ENCODE measurements around the gene FARP2. TPM values are rescaled to one million over a fixed set of nuclear protein-coding genes. Genes with fewer than 3 reads are reported as not detected.
"Not testable (repeated sequence)": the region's sequence is repeated elsewhere in the genome, so short reads cannot be mapped to it uniquely, and the experiment has no call there.

Gene FARP2
- total RNA-seq, 6 donors from 2014 or later = 33.4 to 96.4 (median 42.2) TPM

- Histone ChIP-seq H3K27ac (no peak overlapping the region), H3K27me3 (no peaks in the 10 kb centered on the region), H3K9me3 (peaks cover 0 to 8% (median 0%) of the 10 kb centered on the region in 4 donors), H3K4me1 (no peaks in the 10 kb centered on the region), H3K36me3 (peaks cover 3 to 53% (median 25%) of the 10 kb centered on the region in 4 donors), H3K4me3 (no peak overlapping the region)
- 89% methylated on average over 3 of the region's 3 CpGs; no CpG with 5 or more reads in 1 of the 2 donors for WGBS, 2 donors
- TF ChIP-seq EP300 (IDR thresholded peaks at IDR 0.05) (no peak), POLR2A (IDR thresholded peaks at IDR 0.05) (no peak), CTCF (IDR thresholded peaks at IDR 0.05) (no peak), POLR2AphosphoS5 (IDR thresholded peaks at IDR 0.05) (no peak)
- no peak for ATAC-seq (ENCODE audit: low FRiP score in 2 of 2)
- DNase-seq = no peak
Observed at GRCh38 chr2:241421330-241421729, 65.2 kb downstream of the FARP2 start.

GRCh38 chr2:241421942-241422341 is 65.9 kb downstream of the FARP2 start:
- WGBS, 2 donors = 89 to 94% methylated on average over 5 of the region's 5 CpGs
- H3K27me3 ChIP-seq; H3K9me3 ChIP-seq; H3K4me3 ChIP-seq; H3K4me1 ChIP-seq; ATAC-seq (ENCODE audit: low FRiP score in 2 of 2); DNase-seq; H3K27ac ChIP-seq: not testable (repeated sequence)
- H3K36me3 ChIP-seq = peaks cover 3 to 51% (median 25%) of the 10 kb centered on the region in 4 donors

- no peaks in the 10 kb centered on the region for H3K27me3 ChIP-seq
- peaks cover 3 to 50% (median 25%) of the 10 kb centered on the region in 4 donors for H3K36me3 ChIP-seq
- DNase-seq (no peak), ATAC-seq (ENCODE audit: low FRiP score in 2 of 2) (no peak)
- 87 to 97% methylated on average over 1 of the region's 1 CpG for WGBS, 2 donors
- TF ChIP-seq CTCF (IDR thresholded peaks at IDR 0.05) (no peak), POLR2A (IDR thresholded peaks at IDR 0.05) (no peak), POLR2AphosphoS5 (IDR thresholded peaks at IDR 0.05) (no peak), EP300 (IDR thresholded peaks at IDR 0.05) (no peak)
- H3K4me3 ChIP-seq = no peak overlapping the region
- peaks cover 0 to 8% (median 0%) of the 10 kb centered on the region in 4 donors for H3K9me3 ChIP-seq
- H3K27ac ChIP-seq = no peak overlapping the region
- no peaks in the 10 kb centered on the region for H3K4me1 ChIP-seq
Observed at GRCh38 chr2:241422350-241422749, 66.3 kb downstream of the FARP2 start.

- H3K9me3 ChIP-seq; DNase-seq; H3K27ac ChIP-seq; H3K4me3 ChIP-seq; H3K4me1 ChIP-seq; H3K27me3 ChIP-seq; ATAC-seq (ENCODE audit: low FRiP score in 2 of 2): not testable (repeated sequence)
- peaks cover 3 to 42% (median 19%) of the 10 kb centered on the region in 4 donors for H3K36me3 ChIP-seq
- WGBS, 2 donors = 95 to 100% methylated on average over 1 of the region's 1 CpG
Observed at GRCh38 chr2:241423489-241423888, 67.4 kb downstream of the FARP2 start.

- Histone ChIP-seq H3K4me1 (no peaks in the 10 kb centered on the region), H3K27ac (no peak overlapping the region), H3K9me3 (peaks cover 0 to 8% (median 0%) of the 10 kb centered on the region in 4 donors), H3K4me3 (no peak overlapping the region), H3K36me3 (peaks cover 0 to 48% (median 18%) of the 10 kb centered on the region in 4 donors), H3K27me3 (no peaks in the 10 kb centered on the region)
- TF ChIP-seq CTCF (IDR thresholded peaks at IDR 0.05) (no peak), POLR2A (IDR thresholded peaks at IDR 0.05) (no peak), POLR2AphosphoS5 (IDR thresholded peaks at IDR 0.05) (no peak), EP300 (IDR thresholded peaks at IDR 0.05) (no peak)
- no peak for DNase-seq
- WGBS, 2 donors = 88 to 90% methylated on average over 3 of the region's 3 CpGs
- ATAC-seq (ENCODE audit: low FRiP score in 2 of 2) = no peak
Observed at GRCh38 chr2:241425368-241425767, 69.3 kb downstream of the FARP2 start.

- peaks cover 0 to 11% (median 0%) of the 10 kb centered on the region in 4 donors for H3K4me1 ChIP-seq
- no peak overlapping the region for H3K4me3 ChIP-seq
- no peak for DNase-seq
- WGBS, 2 donors = 92 to 96% methylated on average over 2 of the region's 2 CpGs
- no peaks in the 10 kb centered on the region for H3K9me3 ChIP-seq
- H3K27me3 ChIP-seq = no peaks in the 10 kb centered on the region
- H3K36me3 ChIP-seq = peaks cover 0 to 68% (median 21%) of the 10 kb centered on the region in 4 donors
- no peak overlapping the region for H3K27ac ChIP-seq
- ATAC-seq (ENCODE audit: low FRiP score in 2 of 2) = no peak
- no peak for TF ChIP-seq POLR2A (IDR thresholded peaks at IDR 0.05)
- no peak for TF ChIP-seq POLR2AphosphoS5 (IDR thresholded peaks at IDR 0.05)
- no peak for TF ChIP-seq EP300 (IDR thresholded peaks at IDR 0.05)
- TF ChIP-seq CTCF (IDR thresholded peaks at IDR 0.05) = no peak
Observed at GRCh38 chr2:241430178-241430577, 74.1 kb downstream of the FARP2 start.
